HG03558 (cell line): ENCODE data around the gene VSNL1.

Experiments used
- ATAC-seq: cut with Tn5 transposase; IDR thresholded peaks from one replicate; pipeline ENCODE4 v1.9.1; 2021; ENCODE audit warnings: moderate number of reproducible peaks; ENCODE audit not compliant: unreplicated experiment; ENCODE audit errors: extremely low read depth

Gene VSNL1

GRCh38 chr2:17674817-17675216, 134.3 kb downstream of the VSNL1 start:
- ATAC-seq, result no peak

DNA sequence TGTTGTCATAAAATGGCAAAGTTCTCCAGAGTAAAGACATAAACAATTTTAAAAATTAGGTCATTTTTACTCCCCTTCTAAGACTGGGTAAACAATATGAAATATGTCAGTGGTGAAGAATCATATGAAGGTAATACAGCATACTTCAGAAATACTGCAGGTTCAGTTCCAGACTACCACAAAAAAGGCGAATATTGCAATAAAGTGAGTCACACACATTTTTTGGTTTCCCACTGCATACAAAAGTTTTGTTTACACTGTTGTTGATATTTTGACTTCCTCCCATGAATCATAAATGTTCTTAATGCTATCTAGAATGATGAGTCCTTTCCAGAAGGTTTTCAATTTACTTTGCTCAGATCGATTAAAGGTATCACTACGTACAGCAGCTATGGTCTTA, 139.6 kb downstream of the VSNL1 start:
- no peak for ATAC-seq

DNA sequence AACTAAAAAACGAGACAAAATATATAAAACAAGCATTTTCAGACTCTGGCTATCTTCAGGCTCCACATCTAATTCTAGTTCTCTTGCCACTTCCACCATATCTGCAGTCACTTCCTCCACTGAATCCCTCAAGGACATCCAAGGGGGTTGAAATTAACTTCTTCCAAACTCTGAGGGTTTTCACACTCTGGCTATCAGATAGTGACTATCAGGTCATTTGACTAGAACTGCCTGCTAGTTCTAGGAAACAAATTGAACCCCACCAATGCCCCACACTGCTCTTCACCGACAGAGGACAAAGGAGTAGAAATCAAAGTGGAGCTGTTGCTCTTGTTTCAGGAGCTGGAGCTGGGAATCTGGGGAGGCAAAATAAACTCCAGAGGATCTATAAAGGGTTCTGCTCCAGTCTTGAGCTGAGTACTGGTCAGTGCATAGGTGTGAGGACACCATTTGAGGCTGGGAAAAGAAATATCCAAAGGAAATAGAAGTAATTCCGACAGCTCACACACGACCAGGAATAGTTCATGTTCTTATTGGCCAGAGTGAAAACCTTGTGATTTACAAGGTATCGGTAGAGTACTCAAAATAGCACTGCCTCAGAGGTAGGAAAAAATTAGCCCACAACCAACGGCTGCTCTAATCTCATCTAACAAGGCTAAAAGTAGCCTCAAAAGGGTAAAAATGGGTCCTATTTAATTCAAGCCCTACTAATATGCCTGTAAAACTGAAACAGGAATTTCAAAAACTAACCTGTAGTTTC, 141.8 kb downstream of the VSNL1 start:
- ATAC-seq, result no peak

DNA sequence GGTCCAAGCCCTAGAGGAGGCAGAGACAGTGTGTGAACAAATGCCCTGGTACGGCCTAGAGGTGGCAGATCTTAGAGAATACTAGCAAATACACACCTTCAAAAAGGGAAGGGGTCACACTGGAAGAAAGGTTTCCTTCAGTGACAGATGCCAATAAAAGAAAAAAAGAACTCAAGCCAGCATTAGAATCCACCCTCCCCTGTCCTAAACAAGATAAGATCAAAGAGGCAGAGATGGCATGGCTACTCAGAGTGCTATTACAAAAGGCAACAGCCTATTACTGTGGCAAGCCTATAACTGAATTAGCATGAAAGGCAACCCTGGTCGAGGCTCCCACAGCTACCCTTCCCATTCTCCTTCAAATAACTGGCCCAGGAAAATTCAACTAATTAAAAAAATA, 143.5 kb downstream of the VSNL1 start:
- no peak for ATAC-seq

DNA sequence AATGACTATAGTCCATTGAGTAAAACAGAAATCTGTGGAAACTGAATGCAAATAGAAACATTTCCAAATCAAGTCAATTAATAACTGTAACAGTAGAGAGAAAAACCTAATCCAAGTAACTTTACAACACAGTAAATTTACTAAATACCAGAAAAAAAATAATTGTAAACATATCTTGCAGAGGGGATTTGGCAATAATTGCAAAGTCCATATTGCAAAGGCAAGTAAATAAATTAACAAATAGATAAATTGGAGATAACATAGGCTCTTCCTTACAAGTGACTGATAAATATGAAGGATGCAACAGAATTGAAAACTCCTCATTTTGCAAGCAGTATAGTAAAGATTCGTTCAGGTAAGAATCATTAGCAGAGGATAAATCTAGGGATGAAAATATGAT, 148.1 kb downstream of the VSNL1 start:
- ATAC-seq, result no peak

DNA sequence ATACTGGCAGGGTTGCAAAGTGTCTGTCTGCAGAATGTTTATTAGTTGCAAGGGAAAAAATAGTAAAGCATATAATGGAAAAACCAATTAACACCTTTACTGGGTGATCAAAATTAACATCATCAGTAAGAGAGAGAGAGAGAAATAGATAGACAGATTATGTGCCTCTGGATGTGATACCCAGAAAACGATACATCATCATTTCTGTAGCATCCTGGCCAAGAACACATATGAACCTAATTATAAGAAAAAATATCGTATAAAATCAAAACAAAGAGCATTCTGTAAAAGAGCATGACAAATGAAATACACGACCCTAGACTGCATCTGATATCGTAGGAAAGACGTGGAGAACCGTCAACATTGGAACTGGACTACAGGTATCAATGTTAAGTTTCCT, 148.5 kb downstream of the VSNL1 start:
- no peak for ATAC-seq

- ATAC-seq, result no peak
Observed at GRCh38 chr2:17690776-17691175, 150.3 kb downstream of the VSNL1 start.
